Measurements from ENCODE around the gene TIAL1. TPM values are rescaled to one million over a fixed set of nuclear protein-coding genes. Genes with fewer than 3 reads are reported as not detected.
A peak's percentile ranks its signal among the peaks of the same experiment; 100 is the strongest.

Gene TIAL1
- total RNA-seq, 1 experiment from 2014 or later, result 174 TPM

- no peak for TF ChIP-seq CTCF (IDR thresholded peaks at IDR 0.05; ENCODE audit: insufficient read depth in 1 of 2, low read depth in 1 of 2, low read length in 1 of 2, severe bottlenecking in 1 of 2, unreplicated experiment in 1 of 2)
- ChIA-PET POLR2A (no interaction called here), CTCF (interaction anchor here (1.0 kb wide), 1 partner anchor 56 kb away, joined by 3 read pairs; no protein-coding TSS in a partner anchor)
- H3K4me1 Mint-ChIP-seq (ENCODE audit: low read depth, unreplicated experiment), result peaks cover 9% of the 10 kb centered on the region
- no TSS peak for BruUV-seq (replicated peaks)
- DNase-seq, result no peak
- H3K4me3 Mint-ChIP-seq (ENCODE audit: unreplicated experiment), result no peak overlapping the region
- Histone ChIP-seq H3K36me3 (ENCODE audit: control insufficient read depth, insufficient read depth, low read length) (no peaks in the 10 kb centered on the region), H3K4me1 (peaks cover 5% of the 10 kb centered on the region; the same call in 1 of the 2 replicates), H3K4me3 (ENCODE audit: low read depth, low read length) (no peak overlapping the region), H3K27me3 (replicated peaks; ENCODE audit: control insufficient read depth, insufficient read depth, low read length) (no peaks in the 10 kb centered on the region), H3K9me3 (no peaks in the 10 kb centered on the region)
- peaks cover 8% of the 10 kb centered on the region for H3K36me3 Mint-ChIP-seq (ENCODE audit: insufficient read depth, unreplicated experiment)
- no peaks in the 10 kb centered on the region for H3K9me3 Mint-ChIP-seq (ENCODE audit: unreplicated experiment)
- H3K27me3 Mint-ChIP-seq (ENCODE audit: insufficient read depth, unreplicated experiment), result peaks cover 4% of the 10 kb centered on the region
- intact Hi-C loops (cut with micrococcal nuclease; ENCODE audit: unreplicated experiment), result no loop called here
- no peak overlapping the region for H3K27ac Mint-ChIP-seq (ENCODE audit: unreplicated experiment)
Measured at GRCh38 chr10:119546009-119546408, 50.8 kb downstream of the TIAL1 start.

- peaks cover 4% of the 10 kb centered on the region for H3K27me3 Mint-ChIP-seq (ENCODE audit: insufficient read depth, unreplicated experiment)
- peaks cover 8% of the 10 kb centered on the region for H3K36me3 Mint-ChIP-seq (ENCODE audit: insufficient read depth, unreplicated experiment)
- Histone ChIP-seq H3K4me1 (peaks cover 5% of the 10 kb centered on the region; the same call in 1 of the 2 replicates), H3K4me3 (ENCODE audit: low read depth, low read length) (no peak overlapping the region), H3K36me3 (ENCODE audit: control insufficient read depth, insufficient read depth, low read length) (no peaks in the 10 kb centered on the region), H3K9me3 (no peaks in the 10 kb centered on the region), H3K27me3 (replicated peaks; ENCODE audit: control insufficient read depth, insufficient read depth, low read length) (no peaks in the 10 kb centered on the region)
- POLR2A ChIA-PET, result no interaction called here
- no TSS peak for BruUV-seq (replicated peaks)
- no peak for DNase-seq
- no peaks in the 10 kb centered on the region for H3K9me3 Mint-ChIP-seq (ENCODE audit: unreplicated experiment)
- no peak overlapping the region for H3K27ac Mint-ChIP-seq (ENCODE audit: unreplicated experiment)
- intact Hi-C loops (cut with micrococcal nuclease; ENCODE audit: unreplicated experiment), result no loop called here
- H3K4me3 Mint-ChIP-seq (ENCODE audit: unreplicated experiment), result no peak overlapping the region
- H3K4me1 Mint-ChIP-seq (ENCODE audit: low read depth, unreplicated experiment), result peaks cover 9% of the 10 kb centered on the region
- CTCF ChIA-PET, result no interaction called here
- no peak for TF ChIP-seq CTCF (IDR thresholded peaks at IDR 0.05; ENCODE audit: insufficient read depth in 1 of 2, low read depth in 1 of 2, low read length in 1 of 2, severe bottlenecking in 1 of 2, unreplicated experiment in 1 of 2)
Measured at GRCh38 chr10:119545310-119545709, 51.5 kb downstream of the TIAL1 start.

- Mint-ChIP-seq H3K27me3 (ENCODE audit: insufficient read depth, unreplicated experiment) (peaks cover 4% of the 10 kb centered on the region), H3K36me3 (ENCODE audit: insufficient read depth, unreplicated experiment) (peaks cover 8% of the 10 kb centered on the region), H3K4me3 (ENCODE audit: unreplicated experiment) (peak overlapping the region; percentile 87), H3K9me3 (ENCODE audit: unreplicated experiment) (no peaks in the 10 kb centered on the region), H3K4me1 (ENCODE audit: low read depth, unreplicated experiment) (peaks cover 14% of the 10 kb centered on the region), H3K27ac (ENCODE audit: unreplicated experiment) (peak overlapping the region; percentile 81)
- Histone ChIP-seq H3K27me3 (replicated peaks; ENCODE audit: control insufficient read depth, insufficient read depth, low read length) (no peaks in the 10 kb centered on the region), H3K36me3 (ENCODE audit: control insufficient read depth, insufficient read depth, low read length) (no peaks in the 10 kb centered on the region), H3K4me1 (peaks cover 5% of the 10 kb centered on the region; the same call in 1 of the 2 replicates), H3K9me3 (no peaks in the 10 kb centered on the region), H3K4me3 (ENCODE audit: low read depth, low read length) (peak overlapping the region; percentile 72)
- BruUV-seq (replicated peaks), result TSS peak; percentile 88
- CTCF ChIA-PET, result interaction anchor here (1.6 to 2.7 kb wide), 2 partner anchors 11 to 345 kb away, joined by 4 to 15 read pairs; no protein-coding TSS in a partner anchor
- POLR2A ChIA-PET, result no interaction called here
- intact Hi-C loops (cut with micrococcal nuclease; ENCODE audit: unreplicated experiment), result loop anchor here (1.0 kb wide), 1 partner anchor 345 kb away; no protein-coding TSS in a partner anchor
- DNase-seq, result no peak
- no peak for TF ChIP-seq CTCF (IDR thresholded peaks at IDR 0.05; ENCODE audit: insufficient read depth in 1 of 2, low read depth in 1 of 2, low read length in 1 of 2, severe bottlenecking in 1 of 2, unreplicated experiment in 1 of 2)
Measured at GRCh38 chr10:119543814-119544642, 52.7 kb downstream of the TIAL1 start.

All from Caco-2 (cell line).